Ascending aorta (tissue), 2 donors: ENCODE data around the gene ASCC1. TPM values are rescaled to one million over a fixed set of nuclear protein-coding genes. Genes with fewer than 3 reads are reported as not detected.
A peak's percentile ranks its signal among the peaks of the same experiment; 100 is the strongest.

Experiments
- DNase-seq, 2 donors: peaks; one replicate each; pipeline ENCODE4 v3.0.0-alpha.2; 2019; ENCODE audit warnings: low spot score in 2 of 2
- H3K27ac ChIP-seq, 2 donors: fragments of 200-600 bp; sonication (generic); one replicate each; pipeline ENCODE4 v1.5.1; 2016 to 2017; ENCODE audit warnings: mild to moderate bottlenecking in 1 of 2
- H3K27me3 ChIP-seq: fragments of 200-600 bp; sonication (generic); one replicate; pipeline ENCODE4 v1.5.1; 2017
- H3K36me3 ChIP-seq, 2 donors: fragments of 200-600 bp; sonication (generic); one replicate each; pipeline ENCODE4 v1.5.1; 2016
- H3K4me1 ChIP-seq, 2 donors: fragments of 200-600 bp; sonication (generic); one replicate each; pipeline ENCODE4 v1.5.1; 2016 to 2017; ENCODE audit warnings: mild to moderate bottlenecking in 1 of 2
- H3K4me3 ChIP-seq, 2 donors: fragments of 200-600 bp; sonication (generic); one replicate each; pipeline ENCODE4 v1.5.1; 2016 to 2017; ENCODE audit warnings: mild to moderate bottlenecking in 1 of 2
- H3K9me3 ChIP-seq, 2 donors: fragments of 200-600 bp; sonication (generic); one replicate each; pipeline ENCODE4 v1.5.1; 2016
- CTCF ChIP-seq, 3 experiments: fragments of 200-600 bp in 2 of 3; fragments of 450-650 bp in 1 of 3; sonication (generic) in 2 of 3; IDR thresholded peaks; one replicate each; pipeline ENCODE4 v1.5.1; 2016 to 2019; ENCODE audit warnings: antibody characterized with exemption in 3 of 3, mild to moderate bottlenecking in 1 of 3, moderate library complexity in 1 of 3
- intact Hi-C: fragments of 100-400 bp; cut with DNase I; formaldehyde crosslinking; loops from one replicate; pipeline ENCODE4 v1.15.1; 2023
- total RNA-seq: library from RNA; depleted of rRNA; stranded (reverse); fragments of >200 nt; gene quantifications from one replicate; pipeline ENCODE4 v1.1.0, GENCODE V29; 2016

Gene ASCC1
- total RNA-seq, 1 donor from 2014 or later: 5.5 TPM

- H3K27me3 ChIP-seq: no peaks in the 10 kb centered on the region
- H3K36me3 ChIP-seq: no peaks in the 10 kb centered on the region
- H3K4me3 ChIP-seq: peak overlapping the region; percentile 48 to 74
- peak overlapping the region; percentile 80 to 91 for H3K27ac ChIP-seq
- TF ChIP-seq CTCF (IDR thresholded peaks at IDR 0.05): no peak
- intact Hi-C loops: loop anchor here (1.0 kb wide), 1 partner anchor 11 kb away; no protein-coding TSS in a partner anchor
- H3K4me1 ChIP-seq: peaks cover 26 to 40% of the 10 kb centered on the region in 2 donors
- no peak for DNase-seq
- H3K9me3 ChIP-seq: no peaks in the 10 kb centered on the region
These were observed 45.1 kb upstream of the ASCC1 start for GRCh38 chr10:72260976-72261783.

GRCh38 chr10:72260239-72260975, 44.3 kb upstream of the ASCC1 start:
- intact Hi-C loops: loop anchor here (1.0 kb wide), 1 partner anchor 12 kb away; no protein-coding TSS in a partner anchor
- Histone ChIP-seq H3K4me1 (peaks cover 31 to 45% of the 10 kb centered on the region in 2 donors), H3K27ac (peak overlapping the region; percentile 80 to 91), H3K27me3 (no peaks in the 10 kb centered on the region), H3K9me3 (no peaks in the 10 kb centered on the region), H3K4me3 (peak overlapping the region; percentile 48 to 74), H3K36me3 (no peaks in the 10 kb centered on the region)
- peak; percentile 58 to 89 for DNase-seq
- no peak for TF ChIP-seq CTCF (IDR thresholded peaks at IDR 0.05)

GRCh38 chr10:72259491-72260238, 43.6 kb upstream of the ASCC1 start:
- Histone ChIP-seq H3K9me3 (no peaks in the 10 kb centered on the region), H3K27ac (peak overlapping the region; percentile 80 to 91), H3K4me1 (peaks cover 36 to 53% of the 10 kb centered on the region in 2 donors), H3K36me3 (no peaks in the 10 kb centered on the region), H3K4me3 (no peak overlapping the region), H3K27me3 (no peaks in the 10 kb centered on the region)
- intact Hi-C loops: loop anchor here (1.0 kb wide), 1 partner anchor 13 kb away; no protein-coding TSS in a partner anchor
- no peak for TF ChIP-seq CTCF (IDR thresholded peaks at IDR 0.05)
- no peak for DNase-seq

- H3K36me3 ChIP-seq: no peaks in the 10 kb centered on the region
- H3K4me3 ChIP-seq: no peak overlapping the region
- no peaks in the 10 kb centered on the region for H3K27me3 ChIP-seq
- no peak for TF ChIP-seq CTCF (IDR thresholded peaks at IDR 0.05)
- peaks cover 45 to 63% of the 10 kb centered on the region in 2 donors for H3K4me1 ChIP-seq
- DNase-seq: no peak
- H3K27ac ChIP-seq: peak overlapping the region; percentile 80 to 91
- intact Hi-C loops: no loop called here
- no peaks in the 10 kb centered on the region for H3K9me3 ChIP-seq
These were observed 42.5 kb upstream of the ASCC1 start for GRCh38 chr10:72258617-72259016.
